K562 treated with DMSO at 1 percent for 48 hours (cell line): ENCODE results near the gene PLEKHB2. TPM values are rescaled to one million over a fixed set of nuclear protein-coding genes. Genes with fewer than 3 reads are reported as not detected.

ENCODE experiments used
- total RNA-seq: library from RNA; unstranded; fragments of 300-600 nt; gene quantifications from 2 replicates; pipeline ENCODE4 v1.2.3, GENCODE V29; 2022; ENCODE audit warnings: low replicate concordance; ENCODE audit errors: extremely low read depth

Gene PLEKHB2
- total RNA-seq = not detected in 2 replicates

GRCh38 chr2:131105156-131105949 lies at the start of gene PLEKHB2:
TSS of gene PLEKHB2 (plus strand) at chr2:131105336. CDS start at chr2:131120942, 15,606 bp downstream.

GRCh38 chr2:131093006-131093695 lies 12.0 kb upstream of the PLEKHB2 start, which contains the start of gene FAM168B:
TSS of gene FAM168B (minus strand) at chr2:131093460. CDS start at chr2:131082646, 10,814 bp downstream.

Other genes with a start within 250 kb of the PLEKHB2 start
- 604 TPM in 1 of 2 replicates, not detected in the other for gene FAM168B, start 11.9 kb upstream of the PLEKHB2 start, total RNA-seq
- not detected in 2 replicates for gene POTEE, start 104.2 kb downstream of the PLEKHB2 start, total RNA-seq